ENCODE results near the gene FPGS.

FPGS gene

DNA sequence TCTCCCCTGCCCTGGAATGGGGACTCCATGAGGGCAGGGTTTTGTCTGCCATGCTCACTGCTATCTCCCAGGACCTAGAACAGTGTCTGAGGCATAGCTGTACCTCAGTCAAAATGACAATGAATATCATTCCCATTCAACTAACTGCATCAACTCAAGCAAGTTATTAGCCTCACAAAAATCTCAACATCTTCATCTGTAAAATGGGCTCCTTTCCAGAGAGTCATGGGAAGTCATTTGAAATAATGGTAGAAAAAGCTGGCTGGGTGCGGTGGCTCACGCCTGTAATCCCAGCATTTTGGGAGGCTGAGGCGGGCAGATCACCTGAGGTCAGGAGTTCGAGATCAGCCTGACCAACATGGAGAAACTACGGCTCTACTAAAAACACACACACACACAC, 33.6 kb upstream of the FPGS start:
- Histone ChIP-seq H3K79me2 (ENCODE audit: insufficient read depth, low read length) (no peaks in the 10 kb centered on the region), H3K27ac (ENCODE audit: low read depth, low read length, poor library complexity, severe bottlenecking) (peak overlapping the region; percentile 30), H3K9me3 (ENCODE audit: low read length) (no peaks in the 10 kb centered on the region), H2AFZ (ENCODE audit: low read length) (no peak overlapping the region), H3K4me1 (ENCODE audit: insufficient read depth, low read length, severe bottlenecking) (peaks cover 52% of the 10 kb centered on the region), H3K36me3 (ENCODE audit: insufficient read depth, low read length) (no peaks in the 10 kb centered on the region), H4K20me1 (ENCODE audit: insufficient read depth, low read length) (no peaks in the 10 kb centered on the region), H3K27me3 (ENCODE audit: insufficient read depth, low read length) (no peaks in the 10 kb centered on the region), H3K4me2 (ENCODE audit: low read length) (no peak overlapping the region), H3K9me2 (ENCODE audit: low read depth, low read length) (no peaks in the 10 kb centered on the region), H3K9ac (ENCODE audit: low read length) (no peak overlapping the region), H3F3A (ENCODE audit: insufficient read depth, low read length) (no peaks in the 10 kb centered on the region), H3K4me3 (ENCODE audit: low read depth, low read length, poor library complexity, severe bottlenecking) (no peak overlapping the region)
- TF ChIP-seq, protein P1, sequence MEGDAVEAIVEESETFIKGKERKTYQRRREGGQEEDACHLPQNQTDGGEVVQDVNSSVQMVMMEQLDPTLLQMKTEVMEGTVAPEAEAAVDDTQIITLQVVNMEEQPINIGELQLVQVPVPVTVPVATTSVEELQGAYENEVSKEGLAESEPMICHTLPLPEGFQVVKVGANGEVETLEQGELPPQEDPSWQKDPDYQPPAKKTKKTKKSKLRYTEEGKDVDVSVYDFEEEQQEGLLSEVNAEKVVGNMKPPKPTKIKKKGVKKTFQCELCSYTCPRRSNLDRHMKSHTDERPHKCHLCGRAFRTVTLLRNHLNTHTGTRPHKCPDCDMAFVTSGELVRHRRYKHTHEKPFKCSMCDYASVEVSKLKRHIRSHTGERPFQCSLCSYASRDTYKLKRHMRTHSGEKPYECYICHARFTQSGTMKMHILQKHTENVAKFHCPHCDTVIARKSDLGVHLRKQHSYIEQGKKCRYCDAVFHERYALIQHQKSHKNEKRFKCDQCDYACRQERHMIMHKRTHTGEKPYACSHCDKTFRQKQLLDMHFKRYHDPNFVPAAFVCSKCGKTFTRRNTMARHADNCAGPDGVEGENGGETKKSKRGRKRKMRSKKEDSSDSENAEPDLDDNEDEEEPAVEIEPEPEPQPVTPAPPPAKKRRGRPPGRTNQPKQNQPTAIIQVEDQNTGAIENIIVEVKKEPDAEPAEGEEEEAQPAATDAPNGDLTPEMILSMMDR (IDR thresholded peaks at IDR 0.05; ENCODE audit: low read length) = no peak
- TF ChIP-seq EZH2 (IDR thresholded peaks at IDR 0.05; ENCODE audit: borderline replicate concordance, low read length) = no peak

DNA sequence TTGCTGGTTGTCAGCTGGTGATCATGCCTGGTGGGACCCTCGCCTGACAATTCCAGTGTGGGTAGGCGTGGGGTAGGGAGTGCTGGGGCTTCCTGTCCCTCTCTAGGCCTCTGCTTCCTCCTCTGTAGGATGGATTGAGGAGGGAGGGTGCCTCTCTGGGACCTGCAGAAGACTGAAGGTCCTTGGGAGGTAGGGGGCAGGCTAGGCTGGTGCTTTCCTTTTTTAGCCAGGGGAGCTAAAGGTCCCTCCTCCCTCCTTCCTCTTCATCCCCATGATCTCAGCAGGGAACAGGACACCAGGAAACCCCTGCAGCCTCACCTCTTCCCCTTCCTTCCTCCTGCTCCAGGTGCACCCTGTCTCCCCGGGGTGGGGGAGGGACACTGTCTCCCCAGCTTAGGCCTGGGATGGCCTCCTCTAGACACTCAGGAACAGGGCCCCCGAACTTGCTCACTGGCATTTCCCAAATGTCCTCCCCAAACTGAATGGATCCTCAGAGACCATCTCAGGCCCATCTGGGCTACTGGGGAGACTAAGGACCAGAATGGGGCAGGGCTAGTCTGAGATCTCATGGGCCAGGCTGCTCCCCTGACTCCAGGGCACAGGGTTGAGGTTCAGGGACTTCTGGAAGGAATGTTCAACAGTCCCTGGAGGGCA, 32.6 kb upstream of the FPGS start:
- Histone ChIP-seq H3K4me2 (ENCODE audit: low read length) (peak overlapping the region; percentile 86), H3K9me3 (ENCODE audit: low read length) (no peaks in the 10 kb centered on the region), H3K36me3 (ENCODE audit: insufficient read depth, low read length) (no peaks in the 10 kb centered on the region), H3K79me2 (ENCODE audit: insufficient read depth, low read length) (no peaks in the 10 kb centered on the region), H2AFZ (ENCODE audit: low read length) (no peak overlapping the region), H3K27ac (ENCODE audit: low read depth, low read length, poor library complexity, severe bottlenecking) (peak overlapping the region; percentile 69), H3K9me2 (ENCODE audit: low read depth, low read length) (no peaks in the 10 kb centered on the region), H3K27me3 (ENCODE audit: insufficient read depth, low read length) (no peaks in the 10 kb centered on the region), H3K9ac (ENCODE audit: low read length) (peak overlapping the region; percentile 53; the same call in 1 of the 2 replicates), H3K4me3 (ENCODE audit: low read depth, low read length, poor library complexity, severe bottlenecking) (peak overlapping the region; percentile 64), H3F3A (ENCODE audit: insufficient read depth, low read length) (no peaks in the 10 kb centered on the region), H4K20me1 (ENCODE audit: insufficient read depth, low read length) (no peaks in the 10 kb centered on the region), H3K4me1 (ENCODE audit: insufficient read depth, low read length, severe bottlenecking) (peaks cover 54% of the 10 kb centered on the region)
- TF ChIP-seq, protein P1 (IDR thresholded peaks at IDR 0.05; ENCODE audit: low read length) = peak; percentile 12; the same call in 1 of the 2 replicates
- no peak for TF ChIP-seq EZH2 (IDR thresholded peaks at IDR 0.05; ENCODE audit: borderline replicate concordance, low read length)

GRCh38 chr9:127770583-127770904, 32.1 kb upstream of the FPGS start:
- H2AFZ ChIP-seq (ENCODE audit: low read length) = no peak overlapping the region

More at GRCh38 chr9:127770583-127770904, 32.1 kb upstream of the FPGS start:
- no peaks in the 10 kb centered on the region for H3K9me2 ChIP-seq (ENCODE audit: low read depth, low read length)
- H3K36me3 ChIP-seq (ENCODE audit: insufficient read depth, low read length) = no peaks in the 10 kb centered on the region
- peak overlapping the region; percentile 86 for H3K4me2 ChIP-seq (ENCODE audit: low read length)
- no peaks in the 10 kb centered on the region for H4K20me1 ChIP-seq (ENCODE audit: insufficient read depth, low read length)
- H3F3A ChIP-seq (ENCODE audit: insufficient read depth, low read length) = no peaks in the 10 kb centered on the region
- TF ChIP-seq EZH2 (IDR thresholded peaks at IDR 0.05; ENCODE audit: borderline replicate concordance, low read length) = no peak
- TF ChIP-seq, protein P1 (IDR thresholded peaks at IDR 0.05; ENCODE audit: low read length) = no peak
- no peaks in the 10 kb centered on the region for H3K79me2 ChIP-seq (ENCODE audit: insufficient read depth, low read length)
- peaks cover 56% of the 10 kb centered on the region for H3K4me1 ChIP-seq (ENCODE audit: insufficient read depth, low read length, severe bottlenecking)
- peak overlapping the region; percentile 69 for H3K27ac ChIP-seq (ENCODE audit: low read depth, low read length, poor library complexity, severe bottlenecking)
- H3K9me3 ChIP-seq (ENCODE audit: low read length) = no peaks in the 10 kb centered on the region
- H3K27me3 ChIP-seq (ENCODE audit: insufficient read depth, low read length) = no peaks in the 10 kb centered on the region
- peak overlapping the region; percentile 64 for H3K4me3 ChIP-seq (ENCODE audit: low read depth, low read length, poor library complexity, severe bottlenecking)
- H3K9ac ChIP-seq (ENCODE audit: low read length) = peak overlapping the region; percentile 53
